ENCODE results near the gene KRT17. TPM values are rescaled to one million over a fixed set of nuclear protein-coding genes. Genes with fewer than 3 reads are reported as not detected.
A peak's percentile ranks its signal among the peaks of the same experiment; 100 is the strongest.

KRT17 gene
- total and polyA plus RNA-seq, 2 donors (not counting 1 experiment from before 2014, with no cell fraction given) = not detected

GRCh38 chr17:41664587-41665565, 40.5 kb upstream of the KRT17 start:
- DNase-seq = no peak
- H3K9me3 ChIP-seq (ENCODE audit: control extremely low read depth in 1 of 3, control insufficient read depth in 2 of 3, insufficient read depth in 1 of 3, low read length in 2 of 3) = no peaks in the 10 kb centered on the region
- H4K20me1 ChIP-seq (ENCODE audit: control insufficient read depth, insufficient read depth, low read length, poor library complexity, severe bottlenecking) = no peaks in the 10 kb centered on the region
- ChIA-PET CTCF (interaction anchor here (0.5 to 13.5 kb wide), 19 partner anchors 13 to 1733 kb away, joined by 3 to 438 read pairs (median 7); partner anchors contain the start of gene EIF1), POLR2A (interaction anchor here (0.6 to 6.9 kb wide), 5 partner anchors 13 to 846 kb away, joined by 3 to 117 read pairs (median 6); partner anchors contain the start of gene EIF1)
- H3K9me3 Mint-ChIP-seq (ENCODE audit: insufficient read depth) = no peaks in the 10 kb centered on the region
- H3K4me1 Mint-ChIP-seq = peaks cover 38% of the 10 kb centered on the region
- peak overlapping the region; percentile 94 for H3K4me3 Mint-ChIP-seq
- ATAC-seq (ENCODE audit: low read depth) = no peak
- H3K27me3 ChIP-seq (replicated peaks in 1 of 4; ENCODE audit: control extremely low read depth in 1 of 4, control insufficient read depth in 3 of 4, insufficient read depth in 4 of 4, low read length in 3 of 4) = no peaks in the 10 kb centered on the region
- H3K79me2 ChIP-seq (ENCODE audit: control insufficient read depth, insufficient read depth, low read length) = no peaks in the 10 kb centered on the region
- H3K36me3 ChIP-seq (replicated peaks in 1 of 2; ENCODE audit: control extremely low read depth in 1 of 2, control insufficient read depth in 1 of 2, extremely low read depth in 1 of 2, insufficient read depth in 2 of 2, low read length in 1 of 2) = no peaks in the 10 kb centered on the region
- peaks cover 12 to 41% of the 10 kb centered on the region in 2 donors for H3K4me1 ChIP-seq (ENCODE audit: control insufficient read depth in 2 of 2, insufficient read depth in 2 of 2, low read length in 2 of 2)
- peak overlapping the region; percentile 74 for H3K9ac ChIP-seq (ENCODE audit: low read length)
- H3K4me3 ChIP-seq (ENCODE audit: control extremely low read depth in 1 of 5, extremely low read depth in 1 of 5, insufficient read depth in 1 of 5, low read depth in 2 of 5, low read length in 4 of 5) = peak overlapping the region in 4 of 5 experiments; percentile 60 to 89 (median 64)
- no peaks in the 10 kb centered on the region for H3K27me3 Mint-ChIP-seq
- WGBS (ENCODE audit: insufficient coverage) = 62% methylated on average over 3 of the region's 15 CpGs
- peak overlapping the region; percentile 92 for H3K4me2 ChIP-seq (replicated peaks; ENCODE audit: low read depth, low read length, poor library complexity, severe bottlenecking)
- peak overlapping the region; percentile 84 for H2AFZ ChIP-seq (ENCODE audit: insufficient read depth, low read depth, low read length, poor library complexity, severe bottlenecking)
- peak overlapping the region; percentile 99 for H3K27ac Mint-ChIP-seq
- H3K27ac ChIP-seq (ENCODE audit: low read length in 2 of 2) = peak overlapping the region; percentile 99
- TF ChIP-seq CTCF (IDR thresholded peaks at IDR 0.05) (no peak), EZH2 (IDR thresholded peaks at IDR 0.05; ENCODE audit: borderline replicate concordance, insufficient read depth, low read depth, low read length, poor library complexity, severe bottlenecking) (no peak)
- intact Hi-C loops (cut with micrococcal nuclease) = loop anchor here (5.0 kb wide), 3 partner anchors 848 to 1448 kb away; partner anchors contain the start of gene WIPF2

DNA sequence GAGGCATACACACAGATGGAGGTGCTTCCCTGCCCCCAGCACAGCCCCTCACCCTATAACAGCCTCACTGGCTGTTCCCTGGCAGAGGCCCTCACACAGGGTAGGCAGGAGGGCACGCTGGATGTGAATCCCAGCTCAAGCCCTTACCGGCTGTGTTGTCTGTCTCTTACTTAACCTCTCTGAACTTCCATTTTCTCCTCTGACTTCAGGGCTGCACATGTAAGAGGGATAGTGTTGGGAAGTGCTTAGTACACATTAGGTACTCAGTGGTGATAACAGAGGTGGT, 39.7 kb upstream of the KRT17 start:
- no peak overlapping the region for H3K27ac Mint-ChIP-seq
- Histone ChIP-seq H3K36me3 (replicated peaks in 1 of 2; ENCODE audit: control extremely low read depth in 1 of 2, control insufficient read depth in 1 of 2, extremely low read depth in 1 of 2, insufficient read depth in 2 of 2, low read length in 1 of 2) (no peaks in the 10 kb centered on the region), H3K27ac (ENCODE audit: low read length in 2 of 2) (no peak overlapping the region), H4K20me1 (ENCODE audit: control insufficient read depth, insufficient read depth, low read length, poor library complexity, severe bottlenecking) (no peaks in the 10 kb centered on the region), H3K4me2 (replicated peaks; ENCODE audit: low read depth, low read length, poor library complexity, severe bottlenecking) (no peak overlapping the region), H3K79me2 (ENCODE audit: control insufficient read depth, insufficient read depth, low read length) (no peaks in the 10 kb centered on the region), H3K9me3 (ENCODE audit: control extremely low read depth in 1 of 3, control insufficient read depth in 2 of 3, insufficient read depth in 1 of 3, low read length in 2 of 3) (no peaks in the 10 kb centered on the region), H3K4me1 (ENCODE audit: control insufficient read depth in 2 of 2, insufficient read depth in 2 of 2, low read length in 2 of 2) (peaks cover 12 to 41% of the 10 kb centered on the region in 2 donors), H3K27me3 (replicated peaks in 1 of 4; ENCODE audit: control extremely low read depth in 1 of 4, control insufficient read depth in 3 of 4, insufficient read depth in 4 of 4, low read length in 3 of 4) (no peaks in the 10 kb centered on the region), H3K9ac (ENCODE audit: low read length) (no peak overlapping the region), H3K4me3 (ENCODE audit: control extremely low read depth in 1 of 5, extremely low read depth in 1 of 5, insufficient read depth in 1 of 5, low read depth in 2 of 5, low read length in 4 of 5) (no peak overlapping the region), H2AFZ (ENCODE audit: insufficient read depth, low read depth, low read length, poor library complexity, severe bottlenecking) (no peak overlapping the region)
- no peak for TF ChIP-seq CTCF (IDR thresholded peaks at IDR 0.05)
- peak overlapping the region; percentile 6 for H3K4me3 Mint-ChIP-seq
- CTCF ChIA-PET = interaction anchor here (1.1 to 13.5 kb wide), 9 partner anchors 12 to 1087 kb away, joined by 3 to 438 read pairs (median 22); partner anchors contain the start of gene EIF1
- peaks cover 34% of the 10 kb centered on the region for H3K4me1 Mint-ChIP-seq
- intact Hi-C loops (cut with micrococcal nuclease) = no loop called here
- H3K27me3 Mint-ChIP-seq = no peaks in the 10 kb centered on the region
- H3K9me3 Mint-ChIP-seq (ENCODE audit: insufficient read depth) = no peaks in the 10 kb centered on the region
- DNase-seq = no peak
- WGBS (ENCODE audit: insufficient coverage) = no CpG with 5 or more reads among the region's 2 CpGs
- POLR2A ChIA-PET = interaction anchor here (6.9 kb wide), 1 partner anchor 25 kb away, joined by 117 read pairs; the partner anchor contains the start of gene EIF1
- ATAC-seq (ENCODE audit: low read depth) = no peak
